Ishikawa (cell line): Measurements from ENCODE around the gene WIPF2.

Experiments used
- CEBPB ChIP-seq: IDR thresholded peaks from 2 replicates; pipeline ENCODE4 v1.6.1; 2012
- CREB1 ChIP-seq: IDR thresholded peaks from 2 replicates; pipeline ENCODE4 v1.6.1; 2012; ENCODE audit warnings: low read depth
- EGR1 ChIP-seq: IDR thresholded peaks from 2 replicates; pipeline ENCODE4 v1.6.1; 2012
- EP300 ChIP-seq: IDR thresholded peaks from 2 replicates; pipeline ENCODE4 v1.6.1; 2012; ENCODE audit warnings: borderline replicate concordance
- NFIC ChIP-seq: IDR thresholded peaks from 2 replicates; pipeline ENCODE4 v1.6.1; 2012
- RAD21 ChIP-seq: IDR thresholded peaks from 2 replicates; pipeline ENCODE4 v1.6.1; 2012; ENCODE audit warnings: low read depth
- TAF1 ChIP-seq: IDR thresholded peaks from 2 replicates; pipeline ENCODE4 v1.6.1; 2012; ENCODE audit warnings: low read depth, mild to moderate bottlenecking
- TEAD4 ChIP-seq: IDR thresholded peaks from 2 replicates; pipeline ENCODE4 v1.6.1; 2012
- USF1 ChIP-seq: IDR thresholded peaks from 2 replicates; pipeline ENCODE4 v1.6.1; 2012
- ZBTB7A ChIP-seq: IDR thresholded peaks from 2 replicates; pipeline ENCODE4 v1.6.1; 2012; ENCODE audit warnings: low read depth
- TF ChIP-seq, protein P1 (sequence below): IDR thresholded peaks from 2 replicates; pipeline ENCODE4 v1.6.1; 2012; ENCODE audit warnings: low read depth, mild to moderate bottlenecking
- TF ChIP-seq, protein P2 (sequence below): IDR thresholded peaks from 2 replicates; pipeline ENCODE4 v1.6.1; 2012

- TF ChIP-seq EP300: no peak
- TF ChIP-seq ZBTB7A: no peak
- TF ChIP-seq EGR1: no peak
- TF ChIP-seq CEBPB: no peak
- TF ChIP-seq, protein P1, sequence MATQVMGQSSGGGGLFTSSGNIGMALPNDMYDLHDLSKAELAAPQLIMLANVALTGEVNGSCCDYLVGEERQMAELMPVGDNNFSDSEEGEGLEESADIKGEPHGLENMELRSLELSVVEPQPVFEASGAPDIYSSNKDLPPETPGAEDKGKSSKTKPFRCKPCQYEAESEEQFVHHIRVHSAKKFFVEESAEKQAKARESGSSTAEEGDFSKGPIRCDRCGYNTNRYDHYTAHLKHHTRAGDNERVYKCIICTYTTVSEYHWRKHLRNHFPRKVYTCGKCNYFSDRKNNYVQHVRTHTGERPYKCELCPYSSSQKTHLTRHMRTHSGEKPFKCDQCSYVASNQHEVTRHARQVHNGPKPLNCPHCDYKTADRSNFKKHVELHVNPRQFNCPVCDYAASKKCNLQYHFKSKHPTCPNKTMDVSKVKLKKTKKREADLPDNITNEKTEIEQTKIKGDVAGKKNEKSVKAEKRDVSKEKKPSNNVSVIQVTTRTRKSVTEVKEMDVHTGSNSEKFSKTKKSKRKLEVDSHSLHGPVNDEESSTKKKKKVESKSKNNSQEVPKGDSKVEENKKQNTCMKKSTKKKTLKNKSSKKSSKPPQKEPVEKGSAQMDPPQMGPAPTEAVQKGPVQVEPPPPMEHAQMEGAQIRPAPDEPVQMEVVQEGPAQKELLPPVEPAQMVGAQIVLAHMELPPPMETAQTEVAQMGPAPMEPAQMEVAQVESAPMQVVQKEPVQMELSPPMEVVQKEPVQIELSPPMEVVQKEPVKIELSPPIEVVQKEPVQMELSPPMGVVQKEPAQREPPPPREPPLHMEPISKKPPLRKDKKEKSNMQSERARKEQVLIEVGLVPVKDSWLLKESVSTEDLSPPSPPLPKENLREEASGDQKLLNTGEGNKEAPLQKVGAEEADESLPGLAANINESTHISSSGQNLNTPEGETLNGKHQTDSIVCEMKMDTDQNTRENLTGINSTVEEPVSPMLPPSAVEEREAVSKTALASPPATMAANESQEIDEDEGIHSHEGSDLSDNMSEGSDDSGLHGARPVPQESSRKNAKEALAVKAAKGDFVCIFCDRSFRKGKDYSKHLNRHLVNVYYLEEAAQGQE: no peak
- no peak for TF ChIP-seq RAD21
- TF ChIP-seq TAF1: no peak
- TF ChIP-seq, protein P2, sequence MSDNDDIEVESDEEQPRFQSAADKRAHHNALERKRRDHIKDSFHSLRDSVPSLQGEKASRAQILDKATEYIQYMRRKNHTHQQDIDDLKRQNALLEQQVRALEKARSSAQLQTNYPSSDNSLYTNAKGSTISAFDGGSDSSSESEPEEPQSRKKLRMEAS: no peak
- TF ChIP-seq NFIC: no peak
- no peak for TF ChIP-seq TEAD4
- TF ChIP-seq CREB1: no peak
- TF ChIP-seq USF1: no peak
These were observed 42.4 kb upstream of the WIPF2 start for GRCh38 chr17:40176754-40177110.
